ENCODE results near the gene CHD6. TPM values are rescaled to one million over a fixed set of nuclear protein-coding genes. Genes with fewer than 3 reads are reported as not detected.

Gene CHD6
- total RNA-seq, 2 donors from 2014 or later: 40.9 to 72.0 TPM

GRCh38 chr20:41422953-41423352, 195.2 kb downstream of the CHD6 start:
- H3K4me3 ChIP-seq: no peak overlapping the region
- H3K27me3 ChIP-seq (replicated peaks; ENCODE audit: insufficient read depth): no peaks in the 10 kb centered on the region
- peaks cover 0 to 5% of the 10 kb centered on the region in 2 donors for H3K36me3 ChIP-seq
- no peak overlapping the region for H3K27ac ChIP-seq
- no peaks in the 10 kb centered on the region for H3K9me3 ChIP-seq
- no peaks in the 10 kb centered on the region for H3K4me1 ChIP-seq (replicated peaks)
- TF ChIP-seq CTCF (IDR thresholded peaks at IDR 0.05) (no peak), POLR2A (IDR thresholded peaks at IDR 0.05) (no peak), POLR2AphosphoS5 (IDR thresholded peaks at IDR 0.05) (no peak)
- WGBS: 89% methylated on average over 2 of the region's 2 CpGs
- DNase-seq (ENCODE audit: low spot score): no peak
- intact Hi-C loops (cut with DNase I): no loop called here

- peaks cover 5 to 7% of the 10 kb centered on the region in 2 donors for H3K36me3 ChIP-seq
Observed at GRCh38 chr20:41418739-41419293, 199.4 kb downstream of the CHD6 start.

GRCh38 chr20:41418031-41418430, 200.1 kb downstream of the CHD6 start:
- peaks cover 2% of the 10 kb centered on the region for H3K4me1 ChIP-seq (replicated peaks)
- no peak for DNase-seq (ENCODE audit: low spot score)
- no peak overlapping the region for H3K4me3 ChIP-seq
- intact Hi-C loops (cut with DNase I): loop anchor here (10.0 kb wide), 1 partner anchor 243 kb away; no protein-coding TSS in a partner anchor
- TF ChIP-seq POLR2A (IDR thresholded peaks at IDR 0.05) (no peak), POLR2AphosphoS5 (IDR thresholded peaks at IDR 0.05) (no peak), CTCF (IDR thresholded peaks at IDR 0.05) (no peak)
- H3K9me3 ChIP-seq: no peaks in the 10 kb centered on the region
- no peaks in the 10 kb centered on the region for H3K27me3 ChIP-seq (replicated peaks; ENCODE audit: insufficient read depth)
- 89% methylated on average over 5 of the region's 5 CpGs for WGBS
- H3K36me3 ChIP-seq: peaks cover 5 to 7% of the 10 kb centered on the region in 2 donors
- no peak overlapping the region for H3K27ac ChIP-seq

More at GRCh38 chr20:41418739-41419293, 199.4 kb downstream of the CHD6 start:
- H3K27ac ChIP-seq: no peak overlapping the region
- TF ChIP-seq CTCF (IDR thresholded peaks at IDR 0.05): no peak
- TF ChIP-seq POLR2AphosphoS5 (IDR thresholded peaks at IDR 0.05): no peak
- no peak for TF ChIP-seq POLR2A (IDR thresholded peaks at IDR 0.05)
- no peak for DNase-seq (ENCODE audit: low spot score)
- no peaks in the 10 kb centered on the region for H3K27me3 ChIP-seq (replicated peaks; ENCODE audit: insufficient read depth)
- intact Hi-C loops (cut with DNase I): loop anchor here (10.0 kb wide), 1 partner anchor 244 kb away; no protein-coding TSS in a partner anchor
- H3K4me3 ChIP-seq: no peak overlapping the region
- H3K9me3 ChIP-seq: no peaks in the 10 kb centered on the region
- no peaks in the 10 kb centered on the region for H3K4me1 ChIP-seq (replicated peaks)
- 91% methylated on average over 7 of the region's 7 CpGs for WGBS

- no peak for DNase-seq (ENCODE audit: low spot score)
- no peak overlapping the region for H3K27ac ChIP-seq
- H3K36me3 ChIP-seq: peaks cover 0 to 7% of the 10 kb centered on the region in 2 donors
- H3K4me1 ChIP-seq (replicated peaks): peaks cover 9% of the 10 kb centered on the region
- intact Hi-C loops (cut with DNase I): loop anchor here (10.0 kb wide), 1 partner anchor 240 kb away; no protein-coding TSS in a partner anchor
- no peaks in the 10 kb centered on the region for H3K27me3 ChIP-seq (replicated peaks; ENCODE audit: insufficient read depth)
- H3K9me3 ChIP-seq: no peaks in the 10 kb centered on the region
- WGBS: 91% methylated on average over 8 of the region's 8 CpGs
- H3K4me3 ChIP-seq: no peak overlapping the region
- TF ChIP-seq POLR2A (IDR thresholded peaks at IDR 0.05): no peak
- no peak for TF ChIP-seq POLR2AphosphoS5 (IDR thresholded peaks at IDR 0.05)
- no peak for TF ChIP-seq CTCF (IDR thresholded peaks at IDR 0.05)
Observed at GRCh38 chr20:41415191-41415590, 203.0 kb downstream of the CHD6 start.

GRCh38 chr20:41413169-41413568, 205.0 kb downstream of the CHD6 start:
- 66% methylated on average over 5 of the region's 5 CpGs for WGBS
- Histone ChIP-seq H3K36me3 (peaks cover 0 to 12% of the 10 kb centered on the region in 2 donors), H3K9me3 (no peaks in the 10 kb centered on the region), H3K4me3 (no peak overlapping the region), H3K27me3 (replicated peaks; ENCODE audit: insufficient read depth) (no peaks in the 10 kb centered on the region), H3K4me1 (replicated peaks) (peaks cover 9% of the 10 kb centered on the region), H3K27ac (peak overlapping the region in 1 of 2 donors; percentile 58)
- no peak for DNase-seq (ENCODE audit: low spot score)
- TF ChIP-seq POLR2AphosphoS5 (IDR thresholded peaks at IDR 0.05): no peak
- TF ChIP-seq POLR2A (IDR thresholded peaks at IDR 0.05): no peak
- TF ChIP-seq CTCF (IDR thresholded peaks at IDR 0.05): no peak
- intact Hi-C loops (cut with DNase I): loop anchor here (5.0 to 10.0 kb wide), 2 partner anchors 71 to 238 kb away; partner anchors contain the start of gene LPIN3

All from prostate gland (tissue), 2 donors.